ENCODE data around the gene KLHL35. TPM values are rescaled to one million over a fixed set of nuclear protein-coding genes. Genes with fewer than 3 reads are reported as not detected.

Gene KLHL35
- polyA plus RNA-seq, 3 donors, result 0.33 to 0.45 TPM; not detected in 1

- no peaks in the 10 kb centered on the region for H3K27me3 ChIP-seq (ENCODE audit: control insufficient read depth in 2 of 2, insufficient read depth in 2 of 2, low read length in 2 of 2)
- DNase-seq, result peak; percentile 70 to 75 (median 75)
- H3K4me1 Mint-ChIP-seq, result peaks cover 10% of the 10 kb centered on the region
- no peak overlapping the region for H3K4me3 ChIP-seq (replicated peaks in 1 of 3; ENCODE audit: low read depth in 2 of 3, low read length in 3 of 3)
- peaks cover 2 to 5% (median 4%) of the 10 kb centered on the region in 3 donors for H3K27me3 Mint-ChIP-seq (ENCODE audit: low read depth in 3 of 3)
- H3K9me3 Mint-ChIP-seq, result no peaks in the 10 kb centered on the region
- no peaks in the 10 kb centered on the region for H3K79me2 ChIP-seq (ENCODE audit: insufficient read depth, low read length)
- H3K4me1 ChIP-seq (ENCODE audit: control insufficient read depth in 1 of 2, insufficient read depth in 2 of 2, low read length in 2 of 2), result peaks cover 17 to 20% of the 10 kb centered on the region in 2 donors
- intact Hi-C loops (cut with micrococcal nuclease), result loop anchor here (2.0 kb wide), 1 partner anchor 144 kb away; no protein-coding TSS in a partner anchor
- H3K27ac ChIP-seq (ENCODE audit: low read depth in 1 of 2, low read length in 2 of 2), result no peak overlapping the region
- WGBS (ENCODE audit: insufficient coverage), result 33% methylated on average over 8 of the region's 9 CpGs
- no peaks in the 10 kb centered on the region for H3K36me3 ChIP-seq (replicated peaks in 1 of 2; ENCODE audit: control insufficient read depth in 1 of 2, insufficient read depth in 2 of 2, low read length in 2 of 2)
- no peaks in the 10 kb centered on the region for H3K9me3 ChIP-seq (replicated peaks in 1 of 2; ENCODE audit: control insufficient read depth in 1 of 2, insufficient read depth in 1 of 2, low read length in 2 of 2)
- H3K4me2 ChIP-seq (replicated peaks; ENCODE audit: extremely low read depth, low read length, poor library complexity, severe bottlenecking), result no peak overlapping the region
- no peak overlapping the region for H2AFZ ChIP-seq (ENCODE audit: insufficient read depth, low read depth, low read length, poor library complexity, severe bottlenecking)
- H3K9ac ChIP-seq (ENCODE audit: insufficient read depth, low read length, poor library complexity, severe bottlenecking), result no peak overlapping the region
- H3K27ac Mint-ChIP-seq, result no peak overlapping the region
- TF ChIP-seq CTCF (IDR thresholded peaks at IDR 0.05), result peak; percentile 81
- no peaks in the 10 kb centered on the region for H3K36me3 Mint-ChIP-seq
- H4K20me1 ChIP-seq (ENCODE audit: insufficient read depth, low read length), result peaks cover 5% of the 10 kb centered on the region
- no peak overlapping the region for H3K4me3 Mint-ChIP-seq
These were observed 44.4 kb downstream of the KLHL35 start for GRCh38 chr11:75388386-75389275.

DNA sequence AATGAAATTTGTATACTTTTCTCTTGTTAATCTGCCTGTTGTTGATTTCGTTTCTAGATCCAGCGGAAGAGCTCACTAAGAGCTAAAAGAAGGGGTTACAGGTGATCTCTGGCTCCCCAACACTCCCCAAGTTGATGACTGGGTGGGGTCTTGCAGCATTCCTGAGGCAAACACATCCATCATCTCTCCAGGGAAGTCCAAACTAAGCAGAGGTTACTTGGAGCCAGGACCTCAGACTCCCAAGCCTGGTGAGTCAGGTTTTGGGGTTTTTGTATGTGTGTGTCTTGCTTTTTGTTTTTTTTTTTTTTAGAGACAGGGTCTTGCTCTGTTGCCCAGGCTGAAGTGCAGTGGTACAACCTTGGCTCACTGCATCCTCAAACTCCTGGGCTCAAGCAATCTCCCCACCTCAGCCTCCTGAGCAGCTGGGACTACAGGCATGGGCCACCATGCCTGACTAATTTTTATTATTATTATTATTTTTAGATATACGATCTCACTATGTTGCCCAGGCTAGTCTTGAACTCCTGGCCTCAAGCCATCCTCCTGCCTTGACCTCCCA is 45.2 kb downstream of the KLHL35 start:
- no peaks in the 10 kb centered on the region for H3K79me2 ChIP-seq (ENCODE audit: insufficient read depth, low read length)
- H3K4me1 ChIP-seq (ENCODE audit: control insufficient read depth in 1 of 2, insufficient read depth in 2 of 2, low read length in 2 of 2), result peaks cover 25 to 27% of the 10 kb centered on the region in 2 donors
- Mint-ChIP-seq H3K4me3 (no peak overlapping the region), H3K27me3 (ENCODE audit: low read depth in 3 of 3) (peaks cover 2 to 5% (median 4%) of the 10 kb centered on the region in 3 donors), H3K36me3 (no peaks in the 10 kb centered on the region), H3K9me3 (no peaks in the 10 kb centered on the region), H3K27ac (no peak overlapping the region), H3K4me1 (peaks cover 17% of the 10 kb centered on the region)
- H3K9ac ChIP-seq (ENCODE audit: insufficient read depth, low read length, poor library complexity, severe bottlenecking), result no peak overlapping the region
- TF ChIP-seq CTCF (IDR thresholded peaks at IDR 0.05), result no peak
- WGBS (ENCODE audit: insufficient coverage), result no CpG with 5 or more reads among the region's 3 CpGs
- no peak for DNase-seq
- H3K27me3 ChIP-seq (ENCODE audit: control insufficient read depth in 2 of 2, insufficient read depth in 2 of 2, low read length in 2 of 2), result no peaks in the 10 kb centered on the region
- intact Hi-C loops (cut with micrococcal nuclease), result loop anchor here (2.0 kb wide), 1 partner anchor 145 kb away; no protein-coding TSS in a partner anchor
- no peak overlapping the region for H3K4me3 ChIP-seq (replicated peaks in 1 of 3; ENCODE audit: low read depth in 2 of 3, low read length in 3 of 3)
- H3K4me2 ChIP-seq (replicated peaks; ENCODE audit: extremely low read depth, low read length, poor library complexity, severe bottlenecking), result no peak overlapping the region
- H4K20me1 ChIP-seq (ENCODE audit: insufficient read depth, low read length), result peaks cover 5% of the 10 kb centered on the region
- H3K27ac ChIP-seq (ENCODE audit: low read depth in 1 of 2, low read length in 2 of 2), result no peak overlapping the region
- H3K9me3 ChIP-seq (replicated peaks in 1 of 2; ENCODE audit: control insufficient read depth in 1 of 2, insufficient read depth in 1 of 2, low read length in 2 of 2), result no peaks in the 10 kb centered on the region
- no peaks in the 10 kb centered on the region for H3K36me3 ChIP-seq (replicated peaks in 1 of 2; ENCODE audit: control insufficient read depth in 1 of 2, insufficient read depth in 2 of 2, low read length in 2 of 2)
- no peak overlapping the region for H2AFZ ChIP-seq (ENCODE audit: insufficient read depth, low read depth, low read length, poor library complexity, severe bottlenecking)

All from CD14-positive monocyte (primary cell).